H1 (cell line): ENCODE results near the gene DHRS13. TPM values are rescaled to one million over a fixed set of nuclear protein-coding genes. Genes with fewer than 3 reads are reported as not detected.

Source experiments
- CTCF ChIA-PET: fragments of 300-600 bp; sonication (Branson Sonifier 250); formaldehyde crosslinking; loops from one replicate; lab custom pipeline; 2021; ENCODE audit not compliant: partially characterized antibody; lab: Charles Lee
- POLR2A ChIA-PET: fragments of 300-600 bp; sonication (Branson Sonifier 250); formaldehyde crosslinking; loops from one replicate; lab custom pipeline; 2021; ENCODE audit warnings: inconsistent platforms; ENCODE audit not compliant: partially characterized antibody; lab: Charles Lee
- DNase-seq, 2 experiments: peaks; one replicate each; pipeline versions ENCODE4 v3.0.0 to v3.0.0-alpha.2; 2010 to 2022; ENCODE audit warnings: low spot score in 2 of 2, low read depth in 1 of 2, mixed read lengths in 1 of 2
- FAIRE-seq: peaks from 2 replicates; lab custom pipeline; 2011; peaks lifted over from hg19 to GRCh38; lab: Jason Lieb, UNC
- H2AFZ ChIP-seq: 2 replicates; pipeline ENCODE4 v1.8.1; 2012; ENCODE audit warnings: low read length, inconsistent platforms
- H2AK5ac ChIP-seq: 2 replicates; pipeline ENCODE4 v1.6.1; 2013; ENCODE audit warnings: low read depth, low read length
- H2BK120ac ChIP-seq: replicated peaks from 2 replicates; pipeline ENCODE3; 2013; ENCODE audit warnings: low read depth, low read length, inconsistent platforms
- H2BK12ac ChIP-seq: 2 replicates; pipeline ENCODE4 v1.6.1; 2013; ENCODE audit warnings: low read depth, low read length
- H2BK15ac ChIP-seq: 2 replicates; pipeline ENCODE4 v1.6.1; 2013; ENCODE audit warnings: low read length
- H2BK20ac ChIP-seq: 2 replicates; pipeline ENCODE4 v1.6.1; 2013; ENCODE audit warnings: low read length
- H2BK5ac ChIP-seq: 2 replicates; pipeline ENCODE4 v1.6.1; 2013; ENCODE audit warnings: low read depth, low read length
- H3K14ac ChIP-seq: 2 replicates; pipeline ENCODE4 v1.6.1; 2013; ENCODE audit warnings: inconsistent platforms; ENCODE audit not compliant: insufficient read length
- H3K18ac ChIP-seq: 2 replicates; pipeline ENCODE4 v1.6.1; 2013; ENCODE audit warnings: low read length; ENCODE audit errors: extremely low read depth
- H3K23ac ChIP-seq: 2 replicates; pipeline ENCODE4 v1.6.1; 2013; ENCODE audit warnings: inconsistent platforms; ENCODE audit not compliant: insufficient read length
- H3K23me2 ChIP-seq: 2 replicates; pipeline ENCODE4 v1.6.1; 2013; ENCODE audit warnings: low read depth, low read length
- H3K27ac ChIP-seq: 2 replicates; pipeline ENCODE4 v1.6.1; 2011; ENCODE audit warnings: low read depth, low read length, inconsistent platforms
- H3K27me3 ChIP-seq, 4 experiments: replicated peaks in 1 of 4; 1 replicate in 1 of 4; 2 replicates in 3 of 4; pipeline versions ENCODE4 v1.6.1 to v1.8.1; 2011 to 2013; ENCODE audit warnings: low read length in 3 of 4, mild to moderate bottlenecking in 3 of 4, inconsistent platforms in 2 of 4, mixed read lengths in 2 of 4, moderate library complexity in 1 of 4; ENCODE audit not compliant: control insufficient read depth in 3 of 4, insufficient read depth in 3 of 4; ENCODE audit errors: extremely low read depth in 1 of 4
- H3K36me3 ChIP-seq, 4 experiments: 2 replicates each; pipeline versions ENCODE4 v1.6.1 to v1.8.1; 2011 to 2013; ENCODE audit warnings: mild to moderate bottlenecking in 4 of 4, low read length in 3 of 4, moderate library complexity in 2 of 4, control low read depth in 1 of 4, inconsistent platforms in 1 of 4; ENCODE audit not compliant: insufficient read depth in 4 of 4, control insufficient read depth in 2 of 4
- H3K4ac ChIP-seq: replicated peaks from 2 replicates; pipeline ENCODE3; 2013; ENCODE audit warnings: low read length, low read depth, mixed read lengths, inconsistent platforms; ENCODE audit not compliant: insufficient read length
- H3K4me1 ChIP-seq, 4 experiments: replicated peaks in 1 of 4; 1 replicate in 1 of 4; 2 replicates in 3 of 4; pipeline versions ENCODE4 v1.6.1 to v1.8.1; 2011 to 2013; ENCODE audit warnings: low read length in 3 of 4, inconsistent platforms in 2 of 4, mixed read lengths in 1 of 4; ENCODE audit not compliant: insufficient read depth in 4 of 4, control insufficient read depth in 3 of 4
- H3K4me2 ChIP-seq, 2 experiments: 2 replicates each; pipeline versions ENCODE4 v1.6.1 to v1.8.1; 2011 to 2013; ENCODE audit warnings: low read depth in 2 of 2, low read length in 2 of 2, control low read depth in 1 of 2, inconsistent platforms in 1 of 2, mild to moderate bottlenecking in 1 of 2; ENCODE audit not compliant: insufficient read depth in 1 of 2
- H3K4me3 ChIP-seq, 4 experiments: fragments of 200-600, 300-600 bp in 1 of 4; sonication (generic), shearing (Covaris generic), sonication (Bioruptor Twin) in 1 of 4; 2 replicates each; pipeline versions ENCODE4 v1.5.1 to v1.8.1; 2011 to 2016; ENCODE audit warnings: low read length in 4 of 4, low read depth in 3 of 4, control low read depth in 2 of 4, inconsistent platforms in 2 of 4, mild to moderate bottlenecking in 2 of 4, mixed read lengths in 1 of 4, moderate library complexity in 1 of 4; ENCODE audit not compliant: insufficient read depth in 2 of 4; ENCODE audit errors: extremely low read depth in 1 of 4
- H3K56ac ChIP-seq: replicated peaks from 2 replicates; pipeline ENCODE3; 2013; ENCODE audit warnings: low read depth, mild to moderate bottlenecking, mixed read lengths, low read length, inconsistent platforms; ENCODE audit not compliant: insufficient read length
- H3K79me1 ChIP-seq: 2 replicates; pipeline ENCODE4 v1.6.1; 2013; ENCODE audit warnings: low read depth, low read length, control low read depth
- H3K79me2 ChIP-seq, 2 experiments: 2 replicates each; pipeline versions ENCODE4 v1.6.1 to v1.8.1; 2012 to 2013; ENCODE audit warnings: low read length in 2 of 2, mild to moderate bottlenecking in 2 of 2, inconsistent platforms in 1 of 2; ENCODE audit not compliant: insufficient read depth in 2 of 2, control insufficient read depth in 1 of 2
- H3K9ac ChIP-seq, 4 experiments: replicated peaks in 1 of 4; 1 replicate in 1 of 4; 2 replicates in 3 of 4; pipeline versions ENCODE4 v1.6.1 to v1.8.1; 2011 to 2013; ENCODE audit warnings: low read depth in 3 of 4, low read length in 3 of 4, control low read depth in 2 of 4, mild to moderate bottlenecking in 2 of 4, moderate library complexity in 2 of 4, inconsistent platforms in 1 of 4; ENCODE audit errors: extremely low read depth in 1 of 4
- H3K9me3 ChIP-seq, 2 experiments: 2 replicates each; pipeline versions ENCODE4 v1.6.1 to v1.8.1; 2012 to 2013; ENCODE audit warnings: mild to moderate bottlenecking in 2 of 2, moderate library complexity in 2 of 2, control low read depth in 1 of 2, inconsistent platforms in 1 of 2, low read depth in 1 of 2, low read length in 1 of 2, mixed read lengths in 1 of 2; ENCODE audit not compliant: insufficient read depth in 2 of 2
- H4K20me1 ChIP-seq, 2 experiments: replicated peaks in 1 of 2; 2 replicates each; pipeline versions ENCODE3 to v1.8.1; 2011 to 2013; ENCODE audit warnings: inconsistent platforms in 2 of 2, low read length in 2 of 2, mild to moderate bottlenecking in 1 of 2; ENCODE audit not compliant: insufficient read depth in 2 of 2, control insufficient read depth in 1 of 2
- H4K5ac ChIP-seq: 2 replicates; pipeline ENCODE4 v1.6.1; 2013; ENCODE audit warnings: low read length, low read depth, mixed read lengths, inconsistent platforms; ENCODE audit not compliant: insufficient read length
- H4K8ac ChIP-seq: 2 replicates; pipeline ENCODE4 v1.8.0; 2013; ENCODE audit warnings: mild to moderate bottlenecking, moderate library complexity, low read length, inconsistent platforms; ENCODE audit not compliant: insufficient read depth; ENCODE audit errors: extremely low read depth
- H4K91ac ChIP-seq: replicated peaks from 2 replicates; pipeline ENCODE3; 2013; ENCODE audit warnings: low read length, mixed read lengths, inconsistent platforms; ENCODE audit not compliant: insufficient read length
- CREB1 ChIP-seq: IDR thresholded peaks from 2 replicates; pipeline ENCODE4 v1.6.1; 2012; ENCODE audit warnings: inconsistent platforms
- EGR1 ChIP-seq: IDR thresholded peaks from 2 replicates; pipeline ENCODE4 v1.6.1; 2011; ENCODE audit warnings: low read depth, low read length, borderline replicate concordance
- WGBS, 2 experiments: shearing (Covaris generic) in 1 of 2; methylation state at CpG; one replicate each; pipeline versions ENCODE4 v1.1.6 to v1.1.7; 2013 to 2015; ENCODE audit warnings: low lambda C conversion rate in 2 of 2, mixed read lengths in 2 of 2, inconsistent platforms in 1 of 2, low coverage in 1 of 2, missing lambda C conversion rate in 1 of 2; ENCODE audit not compliant: insufficient replicate concordance in 2 of 2, insufficient coverage in 1 of 2, insufficient read length in 1 of 2; ENCODE audit errors: extremely low coverage in 1 of 2, missing lambda C conversion rate in 1 of 2; 5-methylcytosine and 5-hydroxymethylcytosine counted together
- polyA plus RNA-seq, 7 experiments: library from polyadenylated mRNA; depleted of rRNA in 3 of 7; stranded (reverse) in 5 of 7; unstranded in 2 of 7; fragments of >200 nt in 5 of 7; fragments of 200-250 nt in 2 of 7; gene quantifications; 1 replicate in 5 of 7; 2 replicates in 1 of 7; 4 replicates in 1 of 7; pipeline versions ENCODE4 v1.2.1 to v1.2.3, GENCODE V29; 2011 to 2013; ENCODE audit warnings: missing spikeins in 2 of 7, mixed read lengths in 2 of 7
- total RNA-seq: library from RNA; stranded (reverse); fragmentation: NEBNext Ultra II Directional; extraction: Animal tissue kit (Norgen Biotek cat#: 25700); gene quantifications from 2 replicates; pipeline ENCODE4 v1.2.1, GENCODE V29; 2021
- TF ChIP-seq, protein P1 (sequence below), 3 experiments: IDR thresholded peaks; 1 replicate in 2 of 3; 2 replicates in 1 of 3; pipeline versions ENCODE4 v1.5.1 to v1.6.1; 2011; ENCODE audit warnings: low read length in 3 of 3, mild to moderate bottlenecking in 3 of 3, inconsistent platforms in 2 of 3, low read depth in 1 of 3, moderate library complexity in 1 of 3; ENCODE audit not compliant: insufficient read depth in 1 of 3; ENCODE audit errors: control extremely low read depth in 1 of 3

DHRS13 gene
- total and polyA plus RNA-seq, 2 of the 8 experiments (the other 6 are each of a cell fraction or from before 2014, with no cell fraction given), result 23.7 to 30.0 TPM

DNA sequence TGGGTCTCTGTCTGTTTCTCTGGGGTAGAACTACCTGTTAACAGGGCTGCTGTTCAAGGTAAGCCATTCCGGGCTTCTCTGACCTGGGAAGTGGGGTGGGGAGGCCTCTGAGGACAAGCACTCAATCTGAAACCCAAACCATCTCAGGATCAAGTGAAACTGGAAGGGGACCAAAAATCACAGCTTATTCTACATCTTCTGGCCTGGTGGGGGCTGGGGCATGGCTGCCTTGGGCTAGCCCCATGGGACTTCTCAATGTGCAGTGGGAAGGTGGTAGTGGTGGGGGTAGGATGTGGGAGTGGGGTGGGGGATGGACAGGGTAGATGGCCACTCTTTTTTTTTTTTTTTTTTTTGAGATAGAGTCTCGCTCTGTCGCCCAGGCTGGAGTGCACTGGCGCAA lies 10.9 kb downstream of the DHRS13 start:
- Histone ChIP-seq H2BK5ac (no peak overlapping the region), H4K91ac (no peak overlapping the region), H3K18ac (no peak overlapping the region), H3K79me1 (peaks cover 8% of the 10 kb centered on the region), H3K79me2 (peaks cover 4 to 23% of the 10 kb centered on the region in 2 experiments), H2BK15ac (no peak overlapping the region), H3K4me3 (no peak overlapping the region), H4K8ac (no peak overlapping the region), H3K27ac (no peak overlapping the region), H4K5ac (no peak overlapping the region), H3K4ac (no peak overlapping the region), H4K20me1 (peaks cover 2 to 10% of the 10 kb centered on the region in 2 experiments), H3K4me2 (no peak overlapping the region), H2AK5ac (no peak overlapping the region), H3K27me3 (no peaks in the 10 kb centered on the region), H2BK12ac (no peak overlapping the region), H3K14ac (no peak overlapping the region), H3K4me1 (peaks cover 2 to 11% (median 3%) of the 10 kb centered on the region in 4 experiments), H3K23me2 (peaks cover 2% of the 10 kb centered on the region; the same call in 1 of the 2 replicates), H3K36me3 (no peaks in the 10 kb centered on the region; a peak in 2 of 8 replicates), H3K23ac (no peak overlapping the region), H3K9me3 (no peaks in the 10 kb centered on the region), H3K56ac (no peak overlapping the region), H2BK20ac (no peak overlapping the region), H2BK120ac (no peak overlapping the region), H2AFZ (no peak overlapping the region), H3K9ac (no peak overlapping the region)
- FAIRE-seq, result no peak
- DNase-seq, result no peak
- CTCF ChIA-PET, result interaction anchor here (0.9 to 7.3 kb wide), 8 partner anchors 9 to 129 kb away, joined by 3 to 47 read pairs (median 5); no protein-coding TSS in a partner anchor
- POLR2A ChIA-PET, result interaction anchor here (0.9 to 2.8 kb wide), 4 partner anchors 10 to 171 kb away, joined by 3 to 7 read pairs (median 5); no protein-coding TSS in a partner anchor
- 95% methylated on average over 2 of the region's 4 CpGs; no CpG with 5 or more reads in 1 of the 2 experiments for WGBS, 2 experiments
- TF ChIP-seq CREB1 (no peak), EGR1 (no peak)
- TF ChIP-seq, protein P1, sequence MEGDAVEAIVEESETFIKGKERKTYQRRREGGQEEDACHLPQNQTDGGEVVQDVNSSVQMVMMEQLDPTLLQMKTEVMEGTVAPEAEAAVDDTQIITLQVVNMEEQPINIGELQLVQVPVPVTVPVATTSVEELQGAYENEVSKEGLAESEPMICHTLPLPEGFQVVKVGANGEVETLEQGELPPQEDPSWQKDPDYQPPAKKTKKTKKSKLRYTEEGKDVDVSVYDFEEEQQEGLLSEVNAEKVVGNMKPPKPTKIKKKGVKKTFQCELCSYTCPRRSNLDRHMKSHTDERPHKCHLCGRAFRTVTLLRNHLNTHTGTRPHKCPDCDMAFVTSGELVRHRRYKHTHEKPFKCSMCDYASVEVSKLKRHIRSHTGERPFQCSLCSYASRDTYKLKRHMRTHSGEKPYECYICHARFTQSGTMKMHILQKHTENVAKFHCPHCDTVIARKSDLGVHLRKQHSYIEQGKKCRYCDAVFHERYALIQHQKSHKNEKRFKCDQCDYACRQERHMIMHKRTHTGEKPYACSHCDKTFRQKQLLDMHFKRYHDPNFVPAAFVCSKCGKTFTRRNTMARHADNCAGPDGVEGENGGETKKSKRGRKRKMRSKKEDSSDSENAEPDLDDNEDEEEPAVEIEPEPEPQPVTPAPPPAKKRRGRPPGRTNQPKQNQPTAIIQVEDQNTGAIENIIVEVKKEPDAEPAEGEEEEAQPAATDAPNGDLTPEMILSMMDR (IDR thresholded peaks at IDR 0.05; ENCODE audit: control extremely low read depth in 1 of 3, insufficient read depth in 1 of 3, low read depth in 1 of 3, low read length in 3 of 3), result no peak
